HEK293 (cell line): ENCODE data around the gene ACSBG1.

Source experiments
- ZNF175 ChIP-seq: fragments of 450-650 bp; formaldehyde crosslinking; IDR thresholded peaks from 2 replicates; pipeline ENCODE4 v1.5.1; 2016; ENCODE audit warnings: missing biosample characterization, missing genetic modification characterization
- ZNF239 ChIP-seq: fragments of 450-650 bp; formaldehyde crosslinking; IDR thresholded peaks from 2 replicates; pipeline ENCODE4 v1.5.1; 2016; ENCODE audit warnings: missing biosample characterization, missing genetic modification characterization
- ZNF274 ChIP-seq, 2 experiments: fragments of 200-500 bp in 1 of 2; fragments of 450-650 bp in 1 of 2; sonication (Bioruptor generic) in 1 of 2; formaldehyde crosslinking in 1 of 2; IDR thresholded peaks; 2 replicates each; pipeline versions ENCODE4 v1.5.1 to v1.6.1; 2014 to 2016; ENCODE audit warnings: borderline replicate concordance in 1 of 2, inconsistent platforms in 1 of 2, low read length in 1 of 2, missing biosample characterization in 1 of 2, missing genetic modification characterization in 1 of 2
- ZNF398 ChIP-seq: fragments of 450-650 bp; formaldehyde crosslinking; IDR thresholded peaks from 2 replicates; pipeline ENCODE4 v1.5.1; 2017; ENCODE audit warnings: missing biosample characterization, missing genetic modification characterization
- ZNF416 ChIP-seq: fragments of 450-650 bp; formaldehyde crosslinking; IDR thresholded peaks from 2 replicates; pipeline ENCODE4 v1.5.1; 2016; ENCODE audit warnings: missing biosample characterization, missing genetic modification characterization
- ZNF639 ChIP-seq: fragments of 450-650 bp; formaldehyde crosslinking; IDR thresholded peaks from 2 replicates; pipeline ENCODE4 v1.5.1; 2016; ENCODE audit warnings: missing biosample characterization, missing genetic modification characterization
- ZNF707 ChIP-seq: fragments of 450-650 bp; formaldehyde crosslinking; IDR thresholded peaks from 2 replicates; pipeline ENCODE4 v1.5.1; 2016; ENCODE audit warnings: missing biosample characterization, missing genetic modification characterization
- ZNF777 ChIP-seq: fragments of 450-650 bp; formaldehyde crosslinking; IDR thresholded peaks from 2 replicates; pipeline ENCODE4 v1.5.1; 2017; ENCODE audit warnings: missing biosample characterization, missing genetic modification characterization, borderline replicate concordance
- ZSCAN16 ChIP-seq: fragments of 450-650 bp; formaldehyde crosslinking; IDR thresholded peaks from 2 replicates; pipeline ENCODE4 v1.5.1; 2016; ENCODE audit warnings: missing biosample characterization, missing genetic modification characterization
- TF ChIP-seq, protein P1 (sequence below): fragments of 450-650 bp; formaldehyde crosslinking; IDR thresholded peaks from 2 replicates; pipeline ENCODE4 v1.5.1; 2016; ENCODE audit warnings: missing biosample characterization, missing genetic modification characterization
- TF ChIP-seq, protein P2 (sequence below): fragments of 450-650 bp; formaldehyde crosslinking; IDR thresholded peaks from 2 replicates; pipeline ENCODE4 v1.5.1; 2016; ENCODE audit warnings: missing biosample characterization, missing genetic modification characterization
- TF ChIP-seq, protein P3 (sequence below): fragments of 450-650 bp; formaldehyde crosslinking; IDR thresholded peaks from 2 replicates; pipeline ENCODE4 v1.5.1; 2017; ENCODE audit warnings: missing biosample characterization, mild to moderate bottlenecking, missing genetic modification characterization, moderate library complexity
- TF ChIP-seq, protein P4 (sequence below): fragments of 450-650 bp; formaldehyde crosslinking; IDR thresholded peaks from 2 replicates; pipeline ENCODE4 v1.5.1; 2016; ENCODE audit warnings: missing biosample characterization, missing genetic modification characterization

GRCh38 chr15:78131295-78132061, 102.9 kb downstream of the ACSBG1 start, which contains the start of gene CIB2:
- TF ChIP-seq ZNF274 (IDR thresholded peaks at IDR 0.05; ENCODE audit: low read length): no peak
- no peak for TF ChIP-seq ZNF274 (tag by site-specific recombination; IDR thresholded peaks at IDR 0.05; ENCODE audit: borderline replicate concordance)
- TF ChIP-seq ZSCAN16 (tag by site-specific recombination): no peak
- TF ChIP-seq, protein P1, sequence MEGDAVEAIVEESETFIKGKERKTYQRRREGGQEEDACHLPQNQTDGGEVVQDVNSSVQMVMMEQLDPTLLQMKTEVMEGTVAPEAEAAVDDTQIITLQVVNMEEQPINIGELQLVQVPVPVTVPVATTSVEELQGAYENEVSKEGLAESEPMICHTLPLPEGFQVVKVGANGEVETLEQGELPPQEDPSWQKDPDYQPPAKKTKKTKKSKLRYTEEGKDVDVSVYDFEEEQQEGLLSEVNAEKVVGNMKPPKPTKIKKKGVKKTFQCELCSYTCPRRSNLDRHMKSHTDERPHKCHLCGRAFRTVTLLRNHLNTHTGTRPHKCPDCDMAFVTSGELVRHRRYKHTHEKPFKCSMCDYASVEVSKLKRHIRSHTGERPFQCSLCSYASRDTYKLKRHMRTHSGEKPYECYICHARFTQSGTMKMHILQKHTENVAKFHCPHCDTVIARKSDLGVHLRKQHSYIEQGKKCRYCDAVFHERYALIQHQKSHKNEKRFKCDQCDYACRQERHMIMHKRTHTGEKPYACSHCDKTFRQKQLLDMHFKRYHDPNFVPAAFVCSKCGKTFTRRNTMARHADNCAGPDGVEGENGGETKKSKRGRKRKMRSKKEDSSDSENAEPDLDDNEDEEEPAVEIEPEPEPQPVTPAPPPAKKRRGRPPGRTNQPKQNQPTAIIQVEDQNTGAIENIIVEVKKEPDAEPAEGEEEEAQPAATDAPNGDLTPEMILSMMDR (tag by site-specific recombination): peak; percentile 30; the same call in 1 of the 2 replicates
- no peak for TF ChIP-seq ZNF639 (tag by site-specific recombination)
- TF ChIP-seq ZNF239 (tag by site-specific recombination): no peak
- TF ChIP-seq, protein P2, sequence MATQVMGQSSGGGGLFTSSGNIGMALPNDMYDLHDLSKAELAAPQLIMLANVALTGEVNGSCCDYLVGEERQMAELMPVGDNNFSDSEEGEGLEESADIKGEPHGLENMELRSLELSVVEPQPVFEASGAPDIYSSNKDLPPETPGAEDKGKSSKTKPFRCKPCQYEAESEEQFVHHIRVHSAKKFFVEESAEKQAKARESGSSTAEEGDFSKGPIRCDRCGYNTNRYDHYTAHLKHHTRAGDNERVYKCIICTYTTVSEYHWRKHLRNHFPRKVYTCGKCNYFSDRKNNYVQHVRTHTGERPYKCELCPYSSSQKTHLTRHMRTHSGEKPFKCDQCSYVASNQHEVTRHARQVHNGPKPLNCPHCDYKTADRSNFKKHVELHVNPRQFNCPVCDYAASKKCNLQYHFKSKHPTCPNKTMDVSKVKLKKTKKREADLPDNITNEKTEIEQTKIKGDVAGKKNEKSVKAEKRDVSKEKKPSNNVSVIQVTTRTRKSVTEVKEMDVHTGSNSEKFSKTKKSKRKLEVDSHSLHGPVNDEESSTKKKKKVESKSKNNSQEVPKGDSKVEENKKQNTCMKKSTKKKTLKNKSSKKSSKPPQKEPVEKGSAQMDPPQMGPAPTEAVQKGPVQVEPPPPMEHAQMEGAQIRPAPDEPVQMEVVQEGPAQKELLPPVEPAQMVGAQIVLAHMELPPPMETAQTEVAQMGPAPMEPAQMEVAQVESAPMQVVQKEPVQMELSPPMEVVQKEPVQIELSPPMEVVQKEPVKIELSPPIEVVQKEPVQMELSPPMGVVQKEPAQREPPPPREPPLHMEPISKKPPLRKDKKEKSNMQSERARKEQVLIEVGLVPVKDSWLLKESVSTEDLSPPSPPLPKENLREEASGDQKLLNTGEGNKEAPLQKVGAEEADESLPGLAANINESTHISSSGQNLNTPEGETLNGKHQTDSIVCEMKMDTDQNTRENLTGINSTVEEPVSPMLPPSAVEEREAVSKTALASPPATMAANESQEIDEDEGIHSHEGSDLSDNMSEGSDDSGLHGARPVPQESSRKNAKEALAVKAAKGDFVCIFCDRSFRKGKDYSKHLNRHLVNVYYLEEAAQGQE (tag by site-specific recombination): no peak
- TF ChIP-seq ZNF416 (tag by site-specific recombination): no peak
- TF ChIP-seq ZNF175 (tag by site-specific recombination): no peak
- TF ChIP-seq, protein P3, sequence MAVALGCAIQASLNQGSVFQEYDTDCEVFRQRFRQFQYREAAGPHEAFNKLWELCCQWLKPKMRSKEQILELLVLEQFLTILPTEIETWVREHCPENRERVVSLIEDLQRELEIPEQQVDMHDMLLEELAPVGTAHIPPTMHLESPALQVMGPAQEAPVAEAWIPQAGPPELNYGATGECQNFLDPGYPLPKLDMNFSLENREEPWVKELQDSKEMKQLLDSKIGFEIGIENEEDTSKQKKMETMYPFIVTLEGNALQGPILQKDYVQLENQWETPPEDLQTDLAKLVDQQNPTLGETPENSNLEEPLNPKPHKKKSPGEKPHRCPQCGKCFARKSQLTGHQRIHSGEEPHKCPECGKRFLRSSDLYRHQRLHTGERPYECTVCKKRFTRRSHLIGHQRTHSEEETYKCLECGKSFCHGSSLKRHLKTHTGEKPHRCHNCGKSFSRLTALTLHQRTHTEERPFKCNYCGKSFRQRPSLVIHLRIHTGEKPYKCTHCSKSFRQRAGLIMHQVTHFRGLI (tag by site-specific recombination): no peak
- TF ChIP-seq, protein P4, sequence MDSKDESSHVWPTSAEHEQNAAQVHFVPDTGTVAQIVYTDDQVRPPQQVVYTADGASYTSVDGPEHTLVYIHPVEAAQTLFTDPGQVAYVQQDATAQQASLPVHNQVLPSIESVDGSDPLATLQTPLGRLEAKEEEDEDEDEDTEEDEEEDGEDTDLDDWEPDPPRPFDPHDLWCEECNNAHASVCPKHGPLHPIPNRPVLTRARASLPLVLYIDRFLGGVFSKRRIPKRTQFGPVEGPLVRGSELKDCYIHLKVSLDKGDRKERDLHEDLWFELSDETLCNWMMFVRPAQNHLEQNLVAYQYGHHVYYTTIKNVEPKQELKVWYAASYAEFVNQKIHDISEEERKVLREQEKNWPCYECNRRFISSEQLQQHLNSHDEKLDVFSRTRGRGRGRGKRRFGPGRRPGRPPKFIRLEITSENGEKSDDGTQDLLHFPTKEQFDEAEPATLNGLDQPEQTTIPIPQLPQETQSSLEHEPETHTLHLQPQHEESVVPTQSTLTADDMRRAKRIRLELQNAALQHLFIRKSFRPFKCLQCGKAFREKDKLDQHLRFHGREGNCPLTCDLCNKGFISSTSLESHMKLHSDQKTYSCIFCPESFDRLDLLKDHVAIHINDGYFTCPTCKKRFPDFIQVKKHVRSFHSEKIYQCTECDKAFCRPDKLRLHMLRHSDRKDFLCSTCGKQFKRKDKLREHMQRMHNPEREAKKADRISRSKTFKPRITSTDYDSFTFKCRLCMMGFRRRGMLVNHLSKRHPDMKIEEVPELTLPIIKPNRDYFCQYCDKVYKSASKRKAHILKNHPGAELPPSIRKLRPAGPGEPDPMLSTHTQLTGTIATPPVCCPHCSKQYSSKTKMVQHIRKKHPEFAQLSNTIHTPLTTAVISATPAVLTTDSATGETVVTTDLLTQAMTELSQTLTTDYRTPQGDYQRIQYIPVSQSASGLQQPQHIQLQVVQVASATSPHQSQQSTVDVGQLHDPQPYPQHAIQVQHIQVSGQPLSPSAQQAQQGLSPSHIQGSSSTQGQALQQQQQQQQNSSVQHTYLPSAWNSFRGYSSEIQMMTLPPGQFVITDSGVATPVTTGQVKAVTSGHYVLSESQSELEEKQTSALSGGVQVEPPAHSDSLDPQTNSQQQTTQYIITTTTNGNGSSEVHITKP (tag by site-specific recombination): 0 out of 2 replicates have a peak, but pooled peaks have one; percentile 4
- no peak for TF ChIP-seq ZNF707 (tag by site-specific recombination)
- TF ChIP-seq ZNF398: no peak
- no peak for TF ChIP-seq ZNF777 (tag by site-specific recombination)
